Retina (tissue), 1 donor: ENCODE measurements around the gene CLCN3.
"Not testable (repeated sequence)": the region's sequence is repeated elsewhere in the genome, so short reads cannot be mapped to it uniquely, and the experiment has no call there.

Experiments
- DNase-seq: peaks from one replicate; pipeline ENCODE4 v3.0.0-alpha.2; 2016

The CLCN3 gene

DNA sequence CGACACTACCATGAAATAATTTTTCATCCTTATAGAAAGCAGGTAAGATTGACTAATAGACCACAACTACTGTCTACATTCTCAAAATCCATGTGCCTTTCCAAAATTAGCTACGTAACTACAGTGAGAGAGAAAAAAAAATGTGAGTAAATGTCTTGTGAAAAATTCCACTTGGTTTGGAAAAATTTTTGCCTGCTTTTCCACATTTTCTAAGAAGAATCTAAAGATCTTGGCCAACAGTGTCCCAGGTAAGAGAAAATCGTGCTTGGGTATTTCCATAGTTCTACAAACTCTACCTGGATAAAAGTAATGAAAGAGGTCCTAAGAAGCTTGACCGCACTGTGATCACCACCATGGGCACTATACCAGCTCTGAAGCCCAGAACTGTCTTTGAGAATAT lies 1.4 kb upstream of the CLCN3 start:
- DNase-seq, result no peak

DNA sequence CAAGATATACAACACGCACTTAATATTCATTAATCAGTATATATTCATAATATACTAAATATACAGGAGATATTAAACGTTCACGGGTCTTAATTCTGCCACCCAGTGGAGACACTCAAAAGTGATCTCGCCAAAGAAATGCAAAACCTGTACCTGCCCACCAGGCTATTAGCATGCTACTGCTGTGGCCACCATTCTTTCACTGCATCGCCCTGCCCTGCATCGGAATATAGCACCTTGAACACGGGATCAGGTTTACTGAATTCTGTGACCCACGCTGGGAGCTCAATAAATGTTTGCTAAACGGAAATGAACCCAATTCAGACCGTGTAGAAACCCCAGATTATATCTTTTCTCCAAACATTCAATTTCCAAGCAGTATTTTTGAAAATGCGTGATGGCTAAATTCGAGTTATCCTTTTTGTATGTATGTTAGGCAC lies 840 bp upstream of the CLCN3 start:
- no peak for DNase-seq

GRCh38 chr4:169620880-169621248 lies 486 bp downstream of the CLCN3 start:
- no peak for DNase-seq

DNA sequence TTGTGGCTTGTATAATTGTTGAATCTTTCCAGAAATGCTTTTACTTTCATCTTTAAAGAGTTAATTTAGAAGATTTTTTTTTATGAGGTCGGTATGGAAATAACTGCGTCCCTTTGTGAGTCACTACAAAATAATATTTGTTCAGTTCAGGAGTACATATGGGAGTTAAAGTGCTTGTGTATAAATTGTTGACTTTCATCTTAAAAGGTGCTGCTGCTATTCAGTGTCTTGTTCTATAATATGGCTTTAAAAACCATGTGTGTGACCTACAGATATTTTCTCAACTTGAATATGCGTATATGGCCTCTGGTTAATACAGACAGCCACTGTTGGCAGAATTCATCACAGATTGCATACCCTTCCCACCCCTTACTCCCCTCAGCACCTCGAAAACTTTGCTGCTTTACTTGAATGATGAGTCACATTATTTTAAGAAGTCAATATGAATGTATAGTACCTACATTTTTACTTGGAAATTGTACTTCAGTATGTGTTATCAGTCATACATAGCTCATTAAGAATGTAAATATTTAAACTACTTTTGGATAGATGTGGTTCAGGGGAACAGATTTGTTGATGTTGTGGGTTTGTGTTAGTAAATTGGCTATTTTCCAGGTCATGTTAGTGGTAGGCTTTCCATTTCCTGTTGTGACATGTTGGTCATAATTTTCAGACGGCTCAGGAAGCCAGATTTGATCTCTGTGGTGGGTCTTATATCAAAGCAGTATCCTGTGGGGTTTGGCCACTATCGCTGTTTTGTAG lies 1.5 kb downstream of the CLCN3 start:
- DNase-seq, result no peak

DNA sequence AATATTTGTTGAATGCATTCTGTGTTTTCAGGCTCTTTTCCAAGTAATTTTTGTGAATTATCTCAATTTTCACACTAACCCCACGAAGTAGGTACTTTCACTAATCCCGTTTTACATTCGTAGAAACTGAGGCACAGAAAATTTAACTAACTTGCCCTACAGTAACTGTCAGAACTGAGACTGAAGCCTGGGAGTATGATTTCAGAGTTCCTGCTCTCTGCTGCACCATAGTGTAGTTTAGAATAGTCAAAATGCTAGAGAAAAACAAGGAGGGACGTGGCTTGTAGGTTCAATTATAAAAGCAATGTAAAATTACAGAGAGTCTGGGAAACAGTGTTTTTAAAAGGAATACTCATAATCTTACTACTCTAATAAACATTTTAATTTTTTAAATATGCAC lies 2.2 kb downstream of the CLCN3 start:
- DNase-seq, result no peak

DNA sequence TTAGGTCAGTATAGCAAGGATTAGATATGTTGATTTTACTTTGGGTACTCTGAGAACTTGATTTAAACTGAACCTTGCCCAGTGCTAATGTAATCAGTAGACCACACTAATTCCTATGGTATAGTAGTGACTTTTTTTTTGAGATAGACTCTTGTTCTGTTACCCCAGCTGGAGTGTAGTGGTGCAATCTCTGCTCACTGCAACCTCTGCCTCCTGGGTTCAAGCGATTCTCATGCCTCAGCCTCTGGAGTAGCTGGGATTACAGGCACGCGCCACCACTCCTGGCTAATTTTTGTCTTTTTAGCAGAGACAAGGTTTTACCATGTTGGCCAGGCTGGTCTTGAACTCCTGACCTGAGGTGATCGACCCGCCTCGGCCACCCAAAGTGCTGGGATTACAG lies 3.6 kb downstream of the CLCN3 start:
- not testable (repeated sequence) for DNase-seq

DNA sequence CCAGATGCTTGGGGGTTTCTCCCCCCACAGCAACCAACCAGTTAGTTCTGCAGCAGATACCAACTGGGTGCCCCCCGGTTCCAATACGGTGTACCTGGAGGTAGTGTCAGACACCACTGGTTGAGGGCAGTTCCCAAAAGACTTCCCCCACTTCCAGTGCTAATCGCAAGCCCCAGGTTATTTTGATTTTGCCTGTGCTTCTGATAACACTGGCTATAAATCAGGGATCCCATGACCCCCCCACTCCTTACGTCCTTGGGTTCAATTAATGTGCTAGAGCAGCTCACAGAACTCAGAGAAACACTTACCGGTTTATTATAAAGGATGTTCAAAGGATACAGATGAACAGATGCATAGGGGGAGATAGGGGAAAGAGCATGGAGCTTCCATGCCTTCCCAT lies 5.5 kb downstream of the CLCN3 start:
- no peak for DNase-seq

- no peak for DNase-seq
Observed at GRCh38 chr4:169626331-169627282, 6.2 kb downstream of the CLCN3 start.

- no peak for DNase-seq
Observed at GRCh38 chr4:169627307-169627706, 6.9 kb downstream of the CLCN3 start.

GRCh38 chr4:169628579-169628978 lies 8.2 kb downstream of the CLCN3 start:
- no peak for DNase-seq

DNA sequence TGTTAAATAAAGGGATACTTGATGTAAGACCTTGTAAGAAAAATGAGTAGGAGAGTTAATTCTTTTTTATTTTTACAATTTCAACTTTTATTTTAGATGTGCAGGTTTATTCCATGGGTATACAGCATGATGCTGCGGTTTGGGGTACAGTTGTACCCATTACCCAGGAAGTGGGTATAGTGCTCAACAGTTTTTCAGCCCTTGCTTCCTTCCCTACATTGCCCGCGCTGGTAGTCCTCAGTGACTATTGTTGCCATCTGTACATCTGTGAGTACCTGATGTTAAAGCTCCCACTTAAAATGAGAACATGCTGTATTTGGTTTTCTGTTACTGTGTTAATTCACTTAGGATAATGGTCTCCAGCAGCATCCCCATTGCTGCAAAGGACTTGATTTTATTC lies 9.7 kb downstream of the CLCN3 start:
- DNase-seq, result no peak

- no peak for DNase-seq
Observed at GRCh38 chr4:169632896-169633295, 12.5 kb downstream of the CLCN3 start.

DNA sequence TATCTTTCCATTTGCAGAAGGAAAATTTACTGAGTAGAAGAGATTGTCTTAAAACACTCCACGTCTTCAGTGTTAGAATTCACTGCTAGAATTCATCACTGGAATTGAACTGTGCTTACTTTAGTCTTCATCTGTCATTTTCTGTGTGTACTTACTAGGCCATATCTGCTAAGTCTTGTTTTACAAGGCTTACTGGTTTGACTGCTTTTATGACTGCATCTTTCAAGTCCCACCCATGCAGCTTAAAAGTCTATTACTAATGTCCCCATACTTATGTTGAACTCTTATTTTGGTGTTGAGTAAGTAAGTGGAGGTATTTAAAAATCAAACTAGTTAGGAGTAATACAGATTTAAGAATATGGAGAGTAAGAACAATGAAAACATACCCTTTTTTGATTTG lies 14.6 kb downstream of the CLCN3 start:
- no peak for DNase-seq

GRCh38 chr4:169640261-169640870 lies 20.0 kb downstream of the CLCN3 start:
- DNase-seq, result no peak

- DNase-seq, result no peak
Observed at GRCh38 chr4:169644802-169645201, 24.4 kb downstream of the CLCN3 start.

GRCh38 chr4:169645627-169646026 lies 25.2 kb downstream of the CLCN3 start:
- DNase-seq, result no peak

DNA sequence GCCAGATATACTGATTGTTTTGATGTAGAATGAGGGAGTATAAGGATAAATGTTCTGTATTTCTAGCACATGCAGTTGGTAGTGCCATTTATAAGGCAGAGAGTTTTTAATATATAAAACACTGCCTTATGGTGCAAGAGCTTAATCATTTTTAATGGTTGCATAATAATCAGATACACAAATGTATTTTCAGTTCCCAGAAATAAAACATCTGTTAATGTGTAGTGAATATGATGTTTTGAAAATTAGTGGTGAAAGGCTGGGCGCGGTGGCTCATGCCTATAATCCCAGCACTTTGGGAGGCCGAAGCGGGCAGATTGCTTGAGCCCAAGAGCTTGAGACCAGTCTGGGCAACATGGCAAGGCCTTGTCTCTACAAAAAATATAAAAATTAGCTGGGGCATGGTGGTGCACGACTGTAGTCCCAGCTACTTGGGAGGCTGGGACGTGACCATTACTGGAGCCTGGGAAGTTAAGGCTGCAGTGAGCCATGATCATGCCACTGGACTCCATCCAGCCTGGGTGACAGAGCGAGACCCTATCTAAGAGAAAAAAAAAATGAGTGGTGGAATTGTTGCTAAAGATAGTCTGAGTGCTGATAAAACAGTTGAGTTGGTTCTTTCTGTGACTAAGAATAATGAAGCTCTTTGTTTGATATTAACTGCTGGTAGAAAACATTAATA lies 29.3 kb downstream of the CLCN3 start:
- no peak for DNase-seq

DNA sequence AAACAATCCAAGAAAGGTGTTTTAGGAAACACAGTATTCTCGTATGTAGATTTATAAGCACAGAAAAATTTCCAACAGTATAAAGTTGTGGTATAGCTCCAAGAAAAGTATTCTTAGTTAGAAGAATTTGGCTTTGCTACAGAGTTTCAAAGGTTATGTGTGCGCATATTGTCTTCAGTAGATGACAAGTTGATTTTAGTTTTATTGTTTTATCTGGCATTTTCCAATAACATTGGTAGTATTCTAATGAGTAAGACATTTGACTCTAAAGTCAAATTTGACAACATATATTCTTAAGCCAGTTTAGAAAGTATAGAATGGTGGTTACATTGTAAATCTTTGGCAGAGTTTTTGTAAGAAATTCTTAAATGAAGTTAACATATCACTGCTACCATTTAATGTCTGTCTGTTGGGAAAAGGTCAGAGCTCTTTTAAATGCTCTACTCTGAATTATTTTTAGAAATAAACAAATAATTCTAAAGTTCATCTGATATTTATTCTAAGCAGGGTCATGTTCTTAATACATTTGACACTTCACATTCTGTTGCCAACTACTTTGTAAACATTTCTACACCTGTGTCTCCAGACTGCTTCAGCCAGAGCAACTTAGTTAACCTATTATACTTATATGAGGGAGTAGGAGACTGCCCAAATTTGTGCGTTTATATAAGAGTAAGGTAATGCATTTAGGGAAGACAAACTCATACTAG lies 30.0 kb downstream of the CLCN3 start:
- no peak for DNase-seq

- DNase-seq, result no peak
Observed at GRCh38 chr4:169652535-169652934, 32.2 kb downstream of the CLCN3 start.

DNA sequence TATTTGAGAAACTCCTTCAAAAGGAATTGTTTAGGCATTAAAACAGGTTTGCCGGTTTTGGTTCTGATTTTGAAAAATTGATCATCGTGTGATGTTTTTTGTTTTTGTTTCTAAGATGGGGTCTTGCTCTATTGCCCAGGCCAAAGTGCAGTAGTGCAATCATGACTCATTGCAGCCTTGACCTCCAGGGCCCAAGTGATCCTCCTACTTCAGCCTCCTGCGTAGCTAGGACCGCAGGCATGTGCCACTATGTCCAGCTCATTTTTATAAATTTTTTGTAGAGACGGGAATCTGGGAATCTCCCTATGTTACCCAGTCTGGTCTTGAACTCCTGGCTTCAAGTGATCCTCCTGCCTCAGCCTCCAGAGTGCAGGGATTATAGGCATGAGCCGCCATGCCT lies 35.0 kb downstream of the CLCN3 start:
- no peak for DNase-seq

DNA sequence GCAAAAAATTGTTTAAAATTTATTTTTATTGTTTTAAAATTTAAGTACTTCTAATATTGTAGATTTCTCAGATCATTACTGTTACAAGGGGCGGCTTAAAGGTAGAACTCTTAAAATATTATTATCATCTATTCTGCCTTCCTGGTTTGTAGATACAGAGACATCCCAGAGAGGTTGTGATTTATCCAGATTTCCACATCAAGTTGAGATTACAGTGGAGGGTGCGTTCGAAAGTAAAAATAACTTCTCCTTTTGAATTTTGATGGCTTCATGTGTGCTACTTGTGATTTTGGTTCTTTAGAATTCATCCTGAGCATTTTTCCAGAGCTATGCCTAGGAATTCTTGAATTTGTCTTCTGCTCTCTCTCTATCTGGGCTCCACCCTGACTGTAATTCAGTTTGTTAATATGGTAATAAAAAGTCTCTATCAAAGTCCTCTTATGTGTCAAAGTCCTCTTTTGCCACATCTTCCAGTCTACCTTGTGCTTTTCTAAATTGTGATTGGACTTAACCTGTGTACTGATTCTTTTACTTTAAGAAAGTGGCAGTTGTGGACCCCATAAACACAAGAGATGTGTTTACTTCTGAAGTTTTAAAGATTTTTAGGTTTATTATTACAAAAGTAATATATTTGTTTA lies 37.2 kb downstream of the CLCN3 start:
- no peak for DNase-seq

- no peak for DNase-seq
Observed at GRCh38 chr4:169658196-169658595, 37.8 kb downstream of the CLCN3 start.
